PC-3 (cell line): ENCODE measurements around the gene POGLUT2. TPM values are rescaled to one million over a fixed set of nuclear protein-coding genes. Genes with fewer than 3 reads are reported as not detected.
"Not testable (repeated sequence)": the region's sequence is repeated elsewhere in the genome, so short reads cannot be mapped to it uniquely, and the experiment has no call there.

ENCODE experiments used
- ATAC-seq: fragments of 200-7000 bp; cut with Tn5 transposase; 2 replicates; pipeline ENCODE4 v1.9.1; 2020; ENCODE audit warnings: mild to moderate bottlenecking, moderate library complexity
- BruUV-seq: library from RNA; stranded (reverse); fragments of 400-500 nt; replicated peaks from 2 replicates; lab custom pipeline; 2021; lab: Mats Ljungman, UMichigan
- CTCF ChIA-PET: fragments of 300-600 bp; sonication (Branson Sonifier 250); formaldehyde crosslinking; loops from one replicate; lab custom pipeline; 2022; ENCODE audit warnings: antibody characterized with exemption; lab: Charles Lee
- POLR2A ChIA-PET: fragments of 300-600 bp; sonication (Branson Sonifier 250); formaldehyde crosslinking; loops from one replicate; lab custom pipeline; 2022; ENCODE audit warnings: antibody characterized with exemption; ENCODE audit not compliant: unreplicated experiment; lab: Charles Lee
- DNase-seq: peaks from one replicate; pipeline ENCODE4 v3.0.0-alpha.2; 2015
- H2AFZ ChIP-seq: fragments of 300-600 bp; sonication (generic); 2 replicates; pipeline ENCODE4 v1.6.0; 2016; ENCODE audit warnings: antibody characterized with exemption, low read length
- H3F3A ChIP-seq: fragments of 300-600 bp; sonication (generic); one replicate; pipeline ENCODE4 v1.6.0; 2017; ENCODE audit warnings: antibody characterized with exemption, low read length, control low read depth, mild to moderate bottlenecking; ENCODE audit not compliant: unreplicated experiment
- H3K27ac ChIP-seq: fragments of 300-600 bp; sonication (generic); 2 replicates; pipeline ENCODE4 v1.5.1; 2016; ENCODE audit warnings: mild to moderate bottlenecking, low read length
- H3K27me3 ChIP-seq: fragments of 300-600 bp; sonication (generic); 2 replicates; pipeline ENCODE4 v1.6.1; 2016; ENCODE audit warnings: low read length, mixed read lengths
- H3K36me3 ChIP-seq: fragments of 300-600 bp; sonication (generic); 2 replicates; pipeline ENCODE4 v1.6.1; 2016; ENCODE audit warnings: low read depth, mixed run types, low read length, mixed read lengths
- H3K4me1 ChIP-seq: fragments of 300-600 bp; sonication (generic); 2 replicates; pipeline ENCODE4 v1.5.1; 2016; ENCODE audit warnings: low read length; ENCODE audit not compliant: insufficient read depth
- H3K4me2 ChIP-seq: fragments of 300-600 bp; sonication (generic); 2 replicates; pipeline ENCODE4 v1.6.0; 2016; ENCODE audit warnings: low read length
- H3K4me3 ChIP-seq: fragments of 300-600 bp; sonication (generic); 2 replicates; pipeline ENCODE4 v1.5.1; 2016; ENCODE audit warnings: mild to moderate bottlenecking, low read length, mixed read lengths
- H3K79me2 ChIP-seq: fragments of 300-600 bp; sonication (generic); 2 replicates; pipeline ENCODE4 v1.6.1; 2017; ENCODE audit warnings: low read length, mixed read lengths
- H3K9ac ChIP-seq: fragments of 300-600 bp; sonication (generic); 2 replicates; pipeline ENCODE4 v1.6.0; 2016; ENCODE audit warnings: mild to moderate bottlenecking, low read length
- H3K9me2 ChIP-seq: fragments of 300-600 bp; sonication (generic); replicated peaks from 2 replicates; pipeline ENCODE4 v1.6.1; 2016; ENCODE audit warnings: mixed run types, low read length, mixed read lengths
- H3K9me3 ChIP-seq: fragments of 300-600 bp; sonication (generic); 2 replicates; pipeline ENCODE4 v1.6.1; 2016; ENCODE audit warnings: low read length, mixed read lengths
- H4K20me1 ChIP-seq: fragments of 300-600 bp; sonication (generic); 2 replicates; pipeline ENCODE4 v1.6.1; 2016; ENCODE audit warnings: low read length, mixed read lengths
- EZH2 ChIP-seq: fragments of 300-600 bp; sonication (generic); IDR thresholded peaks from one replicate; pipeline ENCODE4 v1.6.1; 2017; ENCODE audit warnings: antibody characterized with exemption, mild to moderate bottlenecking, low read length; ENCODE audit not compliant: unreplicated experiment
- EZH2phosphoT487 ChIP-seq: fragments of 300-600 bp; sonication (generic); IDR thresholded peaks from 2 replicates; pipeline ENCODE4 v1.6.1; 2018; ENCODE audit warnings: mild to moderate bottlenecking, antibody characterized with exemption, low read length, borderline replicate concordance
- intact Hi-C: fragments of 100-400 bp; cut with micrococcal nuclease; formaldehyde crosslinking; loops from 2 replicates; pipeline ENCODE4 v1.9.0; 2023
- total RNA-seq: library from RNA; depleted of rRNA; stranded (reverse); fragments of >200 nt; gene quantifications from 2 replicates; pipeline ENCODE4 v1.2.3, GENCODE V29; 2014
- TF ChIP-seq, protein P1 (sequence below): fragments of 300-600 bp; sonication (generic); conservative IDR thresholded peaks from 2 replicates; pipeline ENCODE4 v1.5.1; 2017; ENCODE audit warnings: antibody characterized with exemption, low read depth, mild to moderate bottlenecking, low read length

The POGLUT2 gene
- total RNA-seq, 1 experiment from 2014 or later = 6.7 TPM

DNA sequence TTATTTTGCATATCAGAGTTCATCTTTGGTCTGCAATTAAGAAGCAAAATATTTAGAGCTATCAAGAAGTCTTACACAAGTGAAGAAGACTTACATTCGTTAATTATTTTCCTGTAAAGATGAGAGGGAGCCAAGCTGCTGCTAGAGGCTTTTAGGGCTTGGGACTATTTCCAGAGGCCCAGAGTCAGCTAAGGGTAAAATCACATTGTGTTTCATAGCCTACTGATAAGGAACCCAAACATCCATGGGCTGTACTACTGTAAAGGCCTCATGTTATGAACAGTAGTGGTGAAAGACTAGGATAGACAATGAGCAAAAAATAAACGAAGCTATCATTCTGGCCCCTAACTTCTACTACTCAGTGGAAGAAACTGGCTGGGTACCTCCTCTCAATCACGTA is 14.3 kb downstream of the POGLUT2 start:
- Histone ChIP-seq H3K27ac (no peak overlapping the region), H3K9me2 (no peaks in the 10 kb centered on the region), H3K9ac (no peak overlapping the region), H4K20me1 (no peaks in the 10 kb centered on the region), H3K4me1 (no peaks in the 10 kb centered on the region), H3K9me3 (no peaks in the 10 kb centered on the region), H3K79me2 (no peaks in the 10 kb centered on the region), H3K4me2 (no peak overlapping the region), H2AFZ (no peak overlapping the region), H3F3A (no peaks in the 10 kb centered on the region), H3K27me3 (no peaks in the 10 kb centered on the region), H3K4me3 (no peak overlapping the region), H3K36me3 (no peaks in the 10 kb centered on the region)
- intact Hi-C loops = no loop called here
- POLR2A ChIA-PET = no interaction called here
- no peak for DNase-seq
- no peak for ATAC-seq
- CTCF ChIA-PET = interaction anchor here (0.5 to 0.6 kb wide), 2 partner anchors 34 to 86 kb away, joined by 3 read pairs; no protein-coding TSS in a partner anchor
- BruUV-seq = no TSS peak
- TF ChIP-seq EZH2phosphoT487 (no peak), EZH2 (no peak)
- TF ChIP-seq, protein P1, sequence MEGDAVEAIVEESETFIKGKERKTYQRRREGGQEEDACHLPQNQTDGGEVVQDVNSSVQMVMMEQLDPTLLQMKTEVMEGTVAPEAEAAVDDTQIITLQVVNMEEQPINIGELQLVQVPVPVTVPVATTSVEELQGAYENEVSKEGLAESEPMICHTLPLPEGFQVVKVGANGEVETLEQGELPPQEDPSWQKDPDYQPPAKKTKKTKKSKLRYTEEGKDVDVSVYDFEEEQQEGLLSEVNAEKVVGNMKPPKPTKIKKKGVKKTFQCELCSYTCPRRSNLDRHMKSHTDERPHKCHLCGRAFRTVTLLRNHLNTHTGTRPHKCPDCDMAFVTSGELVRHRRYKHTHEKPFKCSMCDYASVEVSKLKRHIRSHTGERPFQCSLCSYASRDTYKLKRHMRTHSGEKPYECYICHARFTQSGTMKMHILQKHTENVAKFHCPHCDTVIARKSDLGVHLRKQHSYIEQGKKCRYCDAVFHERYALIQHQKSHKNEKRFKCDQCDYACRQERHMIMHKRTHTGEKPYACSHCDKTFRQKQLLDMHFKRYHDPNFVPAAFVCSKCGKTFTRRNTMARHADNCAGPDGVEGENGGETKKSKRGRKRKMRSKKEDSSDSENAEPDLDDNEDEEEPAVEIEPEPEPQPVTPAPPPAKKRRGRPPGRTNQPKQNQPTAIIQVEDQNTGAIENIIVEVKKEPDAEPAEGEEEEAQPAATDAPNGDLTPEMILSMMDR = no peak

DNA sequence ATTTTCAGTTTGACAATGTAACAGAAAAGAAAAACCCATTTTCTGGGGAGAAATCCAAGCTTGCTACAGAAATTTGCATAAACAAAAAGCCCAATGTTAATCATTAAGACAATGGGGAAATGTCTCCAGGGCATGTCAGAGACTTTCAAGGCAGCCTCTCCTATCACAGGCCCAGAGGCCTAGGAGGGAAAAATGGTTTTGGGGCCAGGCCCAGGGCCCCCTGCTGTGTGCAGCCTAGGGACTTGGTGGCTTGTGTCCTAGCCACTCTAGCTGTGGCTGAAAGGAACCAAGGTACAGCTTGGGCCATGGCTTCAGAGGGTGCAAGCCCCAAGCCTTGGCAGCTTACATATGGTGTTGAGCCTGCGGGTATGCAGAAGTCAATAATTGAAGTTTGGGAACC is 17.2 kb downstream of the POGLUT2 start:
- CTCF ChIA-PET = no interaction called here
- BruUV-seq = no TSS peak
- intact Hi-C loops = no loop called here

DNA sequence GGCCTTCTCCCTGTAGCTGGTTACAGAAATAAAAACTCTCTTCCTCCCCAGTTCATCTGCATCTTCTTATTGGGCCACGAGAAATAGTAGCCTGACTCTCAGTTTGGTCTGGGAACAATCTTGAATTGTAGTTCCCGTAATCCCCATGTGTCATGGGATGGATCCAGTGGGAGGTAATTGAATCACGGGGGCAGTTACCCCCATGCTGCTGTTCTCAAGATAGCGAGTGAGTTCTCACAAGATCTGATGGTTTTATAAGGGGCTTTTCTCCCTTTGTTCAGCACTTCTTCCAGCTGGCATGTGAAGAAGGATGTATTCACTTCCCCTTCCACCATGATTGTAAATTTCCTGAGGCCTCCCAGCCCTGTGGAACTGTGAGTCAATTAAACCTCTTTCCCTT is 18.1 kb downstream of the POGLUT2 start:
- CTCF ChIA-PET, H2AFZ ChIP-seq, intact Hi-C loops, H3K27me3 ChIP-seq, H3K9me3 ChIP-seq, BruUV-seq, H3K27ac ChIP-seq, POLR2A ChIA-PET, H3K79me2 ChIP-seq, H4K20me1 ChIP-seq, H3K9me2 ChIP-seq, DNase-seq, H3K36me3 ChIP-seq, ATAC-seq, H3K4me1 ChIP-seq, H3K4me3 ChIP-seq, H3K9ac ChIP-seq, H3F3A ChIP-seq, H3K4me2 ChIP-seq: not testable (repeated sequence)

More for the DNA sequence above, 17.2 kb downstream of the POGLUT2 start:
- ATAC-seq (no peak), DNase-seq (no peak)
- TF ChIP-seq EZH2phosphoT487 (no peak), EZH2 (no peak)
- TF ChIP-seq, protein P1 = no peak
- H3K9me2 ChIP-seq = no peaks in the 10 kb centered on the region
- H3K36me3 ChIP-seq = no peaks in the 10 kb centered on the region
- H4K20me1 ChIP-seq = no peaks in the 10 kb centered on the region
- H3K79me2 ChIP-seq = no peaks in the 10 kb centered on the region
- H3K4me2 ChIP-seq = no peak overlapping the region
- no peaks in the 10 kb centered on the region for H3F3A ChIP-seq
- POLR2A ChIA-PET = no interaction called here
- no peaks in the 10 kb centered on the region for H3K4me1 ChIP-seq
- H3K27ac ChIP-seq = no peak overlapping the region
- no peaks in the 10 kb centered on the region for H3K9me3 ChIP-seq
- H3K27me3 ChIP-seq = no peaks in the 10 kb centered on the region
- H3K4me3 ChIP-seq = no peak overlapping the region
- no peak overlapping the region for H2AFZ ChIP-seq
- no peak overlapping the region for H3K9ac ChIP-seq
